ENCODE measurements around the gene BMX.

BMX gene

DNA sequence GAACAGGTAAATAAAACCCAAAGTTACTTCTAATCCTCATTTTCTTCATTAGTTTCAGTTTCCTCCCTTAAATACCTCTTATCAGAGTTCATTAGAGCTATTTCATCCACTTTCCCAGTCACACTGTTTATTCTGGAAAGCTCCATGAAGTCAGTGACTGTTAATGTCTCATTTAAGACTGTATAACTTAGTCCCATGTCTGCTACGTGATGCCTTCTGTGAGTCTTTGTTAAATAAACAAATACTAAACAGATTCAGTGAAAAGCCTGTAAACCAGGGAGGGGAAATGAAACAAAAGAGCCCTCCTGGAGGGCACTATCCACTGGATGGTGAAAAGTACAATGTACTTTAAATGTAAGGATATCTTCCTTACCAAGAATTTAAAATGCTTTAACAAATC lies 75.4 kb downstream of the BMX start:
- ATAC-seq, result no peak

DNA sequence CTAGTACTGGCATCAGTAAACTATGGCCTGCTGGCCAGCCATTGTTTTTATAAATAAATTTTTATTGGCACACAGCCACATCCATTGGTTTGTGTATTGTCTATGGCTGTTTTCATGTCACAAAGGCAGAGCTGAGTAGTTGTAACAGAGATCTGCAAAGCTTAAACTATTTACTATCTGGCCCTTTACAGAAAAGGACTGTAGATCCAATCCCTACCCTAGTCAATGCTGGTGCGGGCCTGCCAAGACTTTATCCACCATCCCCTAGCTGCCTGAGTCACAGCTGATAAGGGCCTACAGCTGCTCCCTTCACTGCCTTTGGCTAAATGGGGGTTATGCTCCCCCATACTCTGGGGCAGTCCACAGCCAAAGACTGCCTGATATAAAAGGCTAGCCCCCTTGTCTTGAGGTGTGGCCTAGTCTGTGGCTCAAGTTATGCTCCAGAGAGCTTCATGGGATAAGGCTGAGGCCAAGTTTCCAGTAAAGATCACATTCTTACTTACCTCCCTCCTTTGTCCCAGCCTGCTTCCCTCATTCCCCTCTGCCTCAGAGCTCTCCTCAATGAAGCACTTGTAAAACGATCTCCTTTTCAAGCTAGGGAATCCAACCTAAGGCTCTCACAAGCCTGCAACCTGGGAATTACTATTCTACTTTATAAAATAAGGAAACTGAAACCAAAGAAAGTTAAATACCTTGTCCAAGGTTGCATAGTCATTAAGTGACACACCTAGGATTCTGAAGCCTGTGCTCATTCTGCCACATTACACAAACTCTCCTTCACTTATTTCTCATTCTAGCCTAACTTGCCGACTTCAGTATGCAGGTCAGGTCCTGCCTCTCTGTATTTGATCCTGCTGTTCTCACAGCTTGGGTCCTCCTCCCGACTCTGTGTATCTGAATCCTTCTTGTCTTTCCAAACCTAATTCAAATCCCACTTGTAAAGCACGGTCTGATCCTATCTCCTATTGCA lies 79.5 kb downstream of the BMX start:
- no peak for ATAC-seq

DNA sequence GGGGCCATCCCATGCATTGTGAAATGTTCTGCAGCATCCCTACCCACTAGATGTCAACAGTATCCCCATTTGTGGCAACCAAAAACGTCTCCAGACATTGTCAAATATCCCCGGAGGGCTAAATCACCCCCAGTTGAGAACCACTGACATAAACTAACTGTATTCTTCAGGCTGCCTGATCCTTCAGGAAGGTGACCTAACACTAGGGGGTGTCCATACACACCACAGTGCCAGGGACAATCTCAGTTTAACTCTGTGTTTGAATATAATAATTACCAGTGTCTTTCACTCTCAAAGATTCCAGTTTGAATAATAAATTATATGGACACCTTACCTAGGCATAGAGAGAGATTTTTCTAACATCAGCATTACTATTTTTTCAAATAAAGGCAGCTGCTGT lies 93.8 kb downstream of the BMX start:
- no peak for ATAC-seq

DNA sequence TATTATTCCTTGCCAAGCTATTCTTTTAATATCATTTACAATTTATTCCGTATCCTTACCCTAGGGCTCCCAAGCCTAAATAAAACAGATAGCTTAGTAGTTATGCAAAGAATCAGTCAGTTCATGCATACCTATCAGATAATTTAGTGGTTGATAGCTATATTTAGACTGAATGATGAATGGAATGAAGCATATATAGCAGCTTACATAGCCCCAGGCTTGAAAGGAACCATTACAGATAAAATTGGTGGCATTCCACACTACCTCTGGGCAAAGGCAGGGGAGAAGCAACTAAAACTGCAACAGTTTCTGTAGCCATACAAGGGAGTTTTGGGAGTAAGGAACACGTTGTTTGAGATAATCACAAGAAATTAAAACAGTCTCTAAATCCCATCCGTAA lies 97.4 kb downstream of the BMX start:
- no peak for ATAC-seq

DNA sequence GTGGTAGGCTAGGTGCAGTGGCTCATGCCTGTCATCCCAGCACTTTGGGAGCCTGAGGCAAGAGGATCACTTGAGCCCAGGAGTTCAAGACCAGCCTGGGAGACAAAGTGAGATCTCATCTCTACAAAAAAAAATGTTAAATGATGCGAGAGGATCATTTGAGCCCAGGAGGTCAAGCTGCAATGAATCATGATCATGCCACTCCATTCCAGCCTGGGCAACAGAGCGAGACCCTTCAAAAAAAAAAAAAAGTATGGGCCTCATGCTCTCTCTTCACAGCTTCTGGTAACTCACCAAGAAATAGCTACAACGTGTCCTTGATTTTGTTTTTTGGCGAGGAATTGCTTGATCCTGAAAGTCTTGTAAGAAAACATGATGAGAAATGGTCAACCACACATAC lies 98.9 kb downstream of the BMX start:
- no peak for ATAC-seq

DNA sequence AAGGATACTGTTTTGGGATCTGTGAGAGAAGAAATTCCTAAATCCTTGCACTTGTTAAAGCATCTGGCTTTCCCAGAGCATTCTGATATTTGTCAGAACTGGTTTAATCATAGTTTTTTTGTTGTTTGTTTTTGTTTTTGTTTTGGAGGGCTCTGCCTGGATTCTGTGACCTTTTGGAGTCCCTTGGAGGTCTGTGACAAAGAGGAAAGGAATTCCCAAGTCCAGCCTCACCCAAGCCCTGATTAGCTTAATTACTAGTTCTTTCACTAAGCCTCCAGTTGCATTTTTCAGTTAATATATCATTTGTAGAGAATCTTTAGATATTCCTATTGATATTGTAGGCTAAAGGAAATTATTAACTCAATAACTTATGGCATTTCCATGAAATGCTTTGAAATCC lies 99.4 kb downstream of the BMX start:
- no peak for ATAC-seq

DNA sequence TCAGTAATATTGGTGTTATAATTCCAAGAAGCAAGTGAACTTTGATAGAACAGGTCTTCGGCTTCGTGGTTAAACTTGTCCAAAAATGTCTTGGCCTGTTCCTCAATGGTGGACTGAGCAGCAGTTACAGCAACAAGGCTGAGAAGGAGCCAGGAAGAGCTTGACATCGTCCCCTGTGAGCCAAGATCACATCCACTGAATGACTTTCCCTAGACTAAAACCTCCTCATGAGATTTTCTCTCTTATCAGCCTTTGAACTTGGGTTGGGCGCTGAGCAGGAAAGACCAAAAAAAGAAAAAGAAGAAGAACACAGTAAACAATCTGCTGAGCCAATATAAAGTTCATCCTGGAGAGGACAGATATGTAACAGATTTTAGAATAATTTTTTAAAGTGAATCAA lies 100.1 kb downstream of the BMX start, which contains the start of gene ACE2:
TSS of gene ACE2 (minus strand) at position 216 of the 400 bp plus-strand sequence. CDS start at position 167, 49 bp downstream.
- no peak for ATAC-seq

DNA sequence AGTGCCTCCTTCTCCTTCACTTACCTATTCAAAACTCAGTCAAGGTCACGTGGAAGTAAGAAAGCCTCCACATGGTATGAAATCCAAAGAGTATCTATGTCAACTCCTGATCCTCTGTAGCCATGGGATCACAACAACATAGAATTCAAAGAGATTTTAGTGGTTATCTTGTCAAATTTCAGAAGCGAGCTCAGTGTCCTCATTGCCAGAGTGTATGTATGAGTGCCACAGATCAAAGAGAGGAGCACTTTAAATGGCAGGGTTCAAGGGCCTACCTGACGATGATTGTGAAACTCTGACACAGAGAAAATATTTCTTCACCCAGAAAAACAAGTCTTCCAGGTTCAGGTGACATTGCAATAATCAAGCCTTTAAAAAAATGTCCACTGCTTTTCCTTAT lies 101.3 kb downstream of the BMX start:
- ATAC-seq, result no peak

DNA sequence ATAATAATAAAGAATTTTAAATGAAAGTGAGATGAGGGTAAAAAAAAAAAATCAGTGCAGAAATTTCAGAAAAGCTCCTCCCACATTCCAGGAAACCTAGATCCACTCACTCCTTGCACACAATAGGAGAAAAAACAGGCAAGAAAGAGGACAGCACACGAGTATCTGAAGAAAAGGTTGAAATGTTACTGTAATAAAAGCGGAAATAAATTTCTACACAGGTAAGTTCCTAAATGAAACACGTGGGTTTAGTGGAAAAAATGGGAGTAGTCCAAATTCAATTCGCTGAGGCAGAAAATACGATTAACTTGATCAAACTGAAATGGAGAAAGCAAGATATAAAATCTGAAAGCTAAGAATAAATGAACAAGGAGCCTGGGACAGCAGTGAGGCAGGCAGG lies 102.2 kb downstream of the BMX start:
- ATAC-seq, result no peak

DNA sequence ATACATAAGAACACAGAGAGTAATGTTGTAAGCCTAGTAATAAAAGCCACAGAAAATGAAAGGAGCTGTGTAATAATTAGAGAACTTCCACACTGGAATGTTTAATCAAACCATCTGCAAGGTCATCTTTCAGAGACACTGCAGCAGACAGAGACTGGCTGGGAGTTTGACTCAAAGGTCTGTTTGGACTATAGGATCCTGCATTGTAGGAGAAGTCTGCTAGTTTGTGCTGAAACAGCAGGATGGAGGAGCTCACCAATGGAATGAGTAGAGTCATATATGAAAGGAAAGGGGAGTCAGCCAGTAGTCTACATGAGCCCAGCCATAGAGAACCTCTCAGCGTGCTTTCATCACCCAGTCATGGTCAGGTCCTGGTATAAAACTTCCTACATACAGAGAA lies 104.6 kb downstream of the BMX start:
- ATAC-seq, result no peak

All from activated CD4-positive, CD25-positive, alpha-beta regulatory T cell treated with anti-CD3 and anti-CD28 coated beads, Interleukin-2, amount 50 U/mL, for 24 hours (primary cell).